ENCODE measurements around the gene TSPAN1. TPM values are rescaled to one million over a fixed set of nuclear protein-coding genes. Genes with fewer than 3 reads are reported as not detected.

The TSPAN1 gene
- total RNA-seq, 1 donor from 2014 or later = 1.7 TPM

GRCh38 chr1:46133781-46134350, 41.0 kb upstream of the TSPAN1 start:
- Histone ChIP-seq H3K27ac (ENCODE audit: low read depth, low read length) (no peak overlapping the region), H3K9me3 (ENCODE audit: insufficient read depth, low read depth, low read length) (no peaks in the 10 kb centered on the region), H3K36me3 (ENCODE audit: insufficient read depth, low read length) (no peaks in the 10 kb centered on the region), H3K4me2 (ENCODE audit: low read length) (peak overlapping the region; percentile 94), H3K27me3 (ENCODE audit: insufficient read depth, low read length) (no peaks in the 10 kb centered on the region), H3K4me1 (ENCODE audit: insufficient read depth, low read length) (peaks cover 20% of the 10 kb centered on the region), H3K9ac (ENCODE audit: low read length) (peak overlapping the region; percentile 98), H3K79me2 (ENCODE audit: insufficient read depth, low read length) (peaks cover 29% of the 10 kb centered on the region), H2AFZ (ENCODE audit: low read depth, low read length) (no peak overlapping the region), H4K20me1 (ENCODE audit: insufficient read depth, low read length) (peaks cover 7% of the 10 kb centered on the region), H3K4me3 (ENCODE audit: insufficient read depth, low read depth, low read length) (peak overlapping the region; percentile 90)
- H3K27ac Mint-ChIP-seq (ENCODE audit: unreplicated experiment) = peak overlapping the region; percentile 100
- no peaks in the 10 kb centered on the region for H3K9me3 Mint-ChIP-seq (ENCODE audit: unreplicated experiment)
- H3K36me3 Mint-ChIP-seq (ENCODE audit: low read depth, unreplicated experiment) = no peaks in the 10 kb centered on the region
- no peaks in the 10 kb centered on the region for H3K27me3 Mint-ChIP-seq (ENCODE audit: low read depth, unreplicated experiment)
- FAIRE-seq (no peak), DNase-seq (ENCODE audit: low read depth) (no peak)
- H3K4me1 Mint-ChIP-seq (ENCODE audit: low read depth, unreplicated experiment) = peaks cover 19% of the 10 kb centered on the region
- TF ChIP-seq EZH2 (IDR thresholded peaks at IDR 0.05; ENCODE audit: insufficient read depth, low read length) (no peak), CTCF (IDR thresholded peaks at IDR 0.05; ENCODE audit: insufficient read depth, low read depth, low read length) (no peak)
- peak overlapping the region; percentile 96 for H3K4me3 Mint-ChIP-seq (ENCODE audit: unreplicated experiment)

GRCh38 chr1:46134660-46135331, 40.1 kb upstream of the TSPAN1 start:
- no peaks in the 10 kb centered on the region for H3K9me3 ChIP-seq (ENCODE audit: insufficient read depth, low read depth, low read length)
- no peak overlapping the region for H3K4me3 Mint-ChIP-seq (ENCODE audit: unreplicated experiment)
- H3K9me3 Mint-ChIP-seq (ENCODE audit: unreplicated experiment) = peaks cover 2% of the 10 kb centered on the region
- no peaks in the 10 kb centered on the region for H3K36me3 Mint-ChIP-seq (ENCODE audit: low read depth, unreplicated experiment)
- no peak overlapping the region for H3K9ac ChIP-seq (ENCODE audit: low read length)
- H3K36me3 ChIP-seq (ENCODE audit: insufficient read depth, low read length) = no peaks in the 10 kb centered on the region
- no peak overlapping the region for H2AFZ ChIP-seq (ENCODE audit: low read depth, low read length)
- peaks cover 21% of the 10 kb centered on the region for H3K4me1 Mint-ChIP-seq (ENCODE audit: low read depth, unreplicated experiment)
- peaks cover 20% of the 10 kb centered on the region for H3K79me2 ChIP-seq (ENCODE audit: insufficient read depth, low read length)
- H3K27me3 Mint-ChIP-seq (ENCODE audit: low read depth, unreplicated experiment) = no peaks in the 10 kb centered on the region
- peaks cover 20% of the 10 kb centered on the region for H3K4me1 ChIP-seq (ENCODE audit: insufficient read depth, low read length)
- peaks cover under 1% of the 10 kb centered on the region for H4K20me1 ChIP-seq (ENCODE audit: insufficient read depth, low read length)
- no peak overlapping the region for H3K4me2 ChIP-seq (ENCODE audit: low read length)
- DNase-seq (ENCODE audit: low read depth) (peak; percentile 79), FAIRE-seq (no peak)
- H3K4me3 ChIP-seq (ENCODE audit: insufficient read depth, low read depth, low read length) = no peak overlapping the region
- TF ChIP-seq CTCF (IDR thresholded peaks at IDR 0.05; ENCODE audit: insufficient read depth, low read depth, low read length) = no peak
- H3K27ac Mint-ChIP-seq (ENCODE audit: unreplicated experiment) = peak overlapping the region; percentile 36
- H3K27me3 ChIP-seq (ENCODE audit: insufficient read depth, low read length) = no peaks in the 10 kb centered on the region
- no peak overlapping the region for H3K27ac ChIP-seq (ENCODE audit: low read depth, low read length)

- Mint-ChIP-seq H3K27me3 (ENCODE audit: low read depth, unreplicated experiment) (no peaks in the 10 kb centered on the region), H3K27ac (ENCODE audit: unreplicated experiment) (no peak overlapping the region), H3K4me1 (ENCODE audit: low read depth, unreplicated experiment) (peaks cover 21% of the 10 kb centered on the region), H3K9me3 (ENCODE audit: unreplicated experiment) (peaks cover 2% of the 10 kb centered on the region), H3K36me3 (ENCODE audit: low read depth, unreplicated experiment) (no peaks in the 10 kb centered on the region), H3K4me3 (ENCODE audit: unreplicated experiment) (no peak overlapping the region)
- Histone ChIP-seq H3K4me1 (ENCODE audit: insufficient read depth, low read length) (peaks cover 20% of the 10 kb centered on the region), H3K27me3 (ENCODE audit: insufficient read depth, low read length) (no peaks in the 10 kb centered on the region), H3K27ac (ENCODE audit: low read depth, low read length) (no peak overlapping the region), H3K36me3 (ENCODE audit: insufficient read depth, low read length) (no peaks in the 10 kb centered on the region), H2AFZ (ENCODE audit: low read depth, low read length) (no peak overlapping the region), H3K79me2 (ENCODE audit: insufficient read depth, low read length) (peaks cover 2% of the 10 kb centered on the region), H4K20me1 (ENCODE audit: insufficient read depth, low read length) (no peaks in the 10 kb centered on the region), H3K4me2 (ENCODE audit: low read length) (no peak overlapping the region), H3K9me3 (ENCODE audit: insufficient read depth, low read depth, low read length) (no peaks in the 10 kb centered on the region), H3K9ac (ENCODE audit: low read length) (no peak overlapping the region), H3K4me3 (ENCODE audit: insufficient read depth, low read depth, low read length) (no peak overlapping the region)
- FAIRE-seq (no peak), DNase-seq (ENCODE audit: low read depth) (no peak)
- TF ChIP-seq CTCF (IDR thresholded peaks at IDR 0.05; ENCODE audit: insufficient read depth, low read depth, low read length) (no peak), EZH2 (IDR thresholded peaks at IDR 0.05; ENCODE audit: insufficient read depth, low read length) (no peak)
Measured at GRCh38 chr1:46136711-46137110, 38.2 kb upstream of the TSPAN1 start.
